HEK293 (cell line): ENCODE measurements around the gene MAD2L2.

Experiments used
- GLIS1 ChIP-seq: fragments of 450-650 bp; formaldehyde crosslinking; IDR thresholded peaks from 2 replicates; pipeline ENCODE4 v1.5.1; 2016; ENCODE audit warnings: missing biosample characterization, missing genetic modification characterization
- GLIS2 ChIP-seq: fragments of 450-650 bp; formaldehyde crosslinking; IDR thresholded peaks from 2 replicates; pipeline ENCODE4 v1.5.1; 2016; ENCODE audit warnings: missing biosample characterization, missing genetic modification characterization
- ZBTB8A ChIP-seq: fragments of 450-650 bp; formaldehyde crosslinking; IDR thresholded peaks from 2 replicates; pipeline ENCODE4 v1.5.1; 2016; ENCODE audit warnings: missing biosample characterization, missing genetic modification characterization
- ZEB2 ChIP-seq: fragments of 450-650 bp; formaldehyde crosslinking; IDR thresholded peaks from 2 replicates; pipeline ENCODE4 v1.5.1; 2016; ENCODE audit warnings: missing biosample characterization, missing genetic modification characterization
- ZIC2 ChIP-seq: fragments of 450-650 bp; formaldehyde crosslinking; IDR thresholded peaks from 2 replicates; pipeline ENCODE4 v1.5.1; 2016; ENCODE audit warnings: missing biosample characterization, missing genetic modification characterization
- ZNF10 ChIP-seq: fragments of 450-650 bp; formaldehyde crosslinking; IDR thresholded peaks from 2 replicates; pipeline ENCODE4 v1.5.1; 2017; ENCODE audit warnings: missing biosample characterization, missing genetic modification characterization
- ZNF266 ChIP-seq: fragments of 450-650 bp; formaldehyde crosslinking; IDR thresholded peaks from 2 replicates; pipeline ENCODE4 v1.5.1; 2016; ENCODE audit warnings: missing biosample characterization, missing genetic modification characterization, low read depth
- ZNF335 ChIP-seq: fragments of 450-650 bp; formaldehyde crosslinking; conservative IDR thresholded peaks from 2 replicates; pipeline ENCODE4 v1.5.1; 2016; ENCODE audit warnings: missing biosample characterization, missing genetic modification characterization
- ZNF391 ChIP-seq: fragments of 450-650 bp; formaldehyde crosslinking; IDR thresholded peaks from 2 replicates; pipeline ENCODE4 v1.5.1; 2016; ENCODE audit warnings: low read depth, missing biosample characterization, missing genetic modification characterization, borderline replicate concordance
- ZNF416 ChIP-seq: fragments of 450-650 bp; formaldehyde crosslinking; IDR thresholded peaks from 2 replicates; pipeline ENCODE4 v1.5.1; 2016; ENCODE audit warnings: missing biosample characterization, missing genetic modification characterization
- ZNF600 ChIP-seq: fragments of 450-650 bp; formaldehyde crosslinking; IDR thresholded peaks from 2 replicates; pipeline ENCODE4 v1.5.1; 2016; ENCODE audit warnings: missing biosample characterization, missing genetic modification characterization
- ZNF624 ChIP-seq: fragments of 450-650 bp; formaldehyde crosslinking; IDR thresholded peaks from 2 replicates; pipeline ENCODE4 v1.5.1; 2017; ENCODE audit warnings: missing biosample characterization, missing genetic modification characterization
- ZNF670 ChIP-seq: fragments of 450-650 bp; formaldehyde crosslinking; IDR thresholded peaks from 2 replicates; pipeline ENCODE4 v1.5.1; 2016; ENCODE audit warnings: missing biosample characterization, missing genetic modification characterization, low read depth
- TF ChIP-seq, protein P1 (sequence below): fragments of 450-650 bp; formaldehyde crosslinking; IDR thresholded peaks from 2 replicates; pipeline ENCODE4 v1.5.1; 2016; ENCODE audit warnings: missing biosample characterization, missing genetic modification characterization, borderline replicate concordance
- TF ChIP-seq, protein P2 (sequence below): fragments of 450-650 bp; formaldehyde crosslinking; IDR thresholded peaks from 2 replicates; pipeline ENCODE4 v1.5.1; 2016; ENCODE audit warnings: missing biosample characterization, missing genetic modification characterization
- TF ChIP-seq, protein P3 (sequence below): fragments of 450-650 bp; formaldehyde crosslinking; IDR thresholded peaks from 2 replicates; pipeline ENCODE4 v1.5.1; 2016; ENCODE audit warnings: missing biosample characterization, missing genetic modification characterization, borderline replicate concordance
- TF ChIP-seq, protein P4 (sequence below): fragments of 450-650 bp; formaldehyde crosslinking; IDR thresholded peaks from 2 replicates; pipeline ENCODE4 v1.5.1; 2016; ENCODE audit warnings: missing biosample characterization, missing genetic modification characterization
- TF ChIP-seq, protein P5 (sequence below): fragments of 450-650 bp; formaldehyde crosslinking; IDR thresholded peaks from 2 replicates; pipeline ENCODE4; 2016; ENCODE audit warnings: missing biosample characterization, missing genetic modification characterization

MAD2L2 gene

DNA sequence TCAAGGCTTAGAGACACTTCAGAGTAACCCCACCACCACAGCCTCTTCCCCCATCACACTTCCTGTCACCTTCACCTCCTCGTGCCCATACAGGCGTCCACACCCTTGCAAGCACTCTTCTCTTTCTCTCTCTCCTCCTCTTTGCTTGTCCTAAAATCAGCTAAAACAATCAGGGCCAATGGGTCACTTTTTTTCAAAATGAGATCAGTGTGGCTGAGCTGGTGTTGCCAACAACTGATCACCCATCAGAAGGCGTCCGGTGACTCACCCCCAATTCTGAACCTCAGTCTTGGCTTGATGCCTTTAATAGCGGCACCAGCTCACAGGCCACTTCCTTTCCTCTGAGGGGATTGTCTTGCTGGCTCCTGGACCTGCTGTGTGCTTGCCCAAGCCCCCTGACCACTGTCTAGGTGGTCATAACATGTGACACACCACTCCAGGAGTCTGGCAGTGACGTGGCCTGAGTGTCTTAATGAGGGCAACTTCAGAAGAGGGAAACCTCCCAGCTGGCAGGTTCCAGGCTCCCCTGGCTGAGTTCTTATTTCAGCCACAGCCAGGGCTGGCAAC, 12.2 kb upstream of the MAD2L2 start (continued):
- peak; percentile 22 for TF ChIP-seq ZNF335 (tag by site-specific recombination)
- 0 out of 2 replicates have a peak, but pooled peaks have one; percentile 30 for TF ChIP-seq ZBTB8A (tag by site-specific recombination)
- TF ChIP-seq, protein P1, sequence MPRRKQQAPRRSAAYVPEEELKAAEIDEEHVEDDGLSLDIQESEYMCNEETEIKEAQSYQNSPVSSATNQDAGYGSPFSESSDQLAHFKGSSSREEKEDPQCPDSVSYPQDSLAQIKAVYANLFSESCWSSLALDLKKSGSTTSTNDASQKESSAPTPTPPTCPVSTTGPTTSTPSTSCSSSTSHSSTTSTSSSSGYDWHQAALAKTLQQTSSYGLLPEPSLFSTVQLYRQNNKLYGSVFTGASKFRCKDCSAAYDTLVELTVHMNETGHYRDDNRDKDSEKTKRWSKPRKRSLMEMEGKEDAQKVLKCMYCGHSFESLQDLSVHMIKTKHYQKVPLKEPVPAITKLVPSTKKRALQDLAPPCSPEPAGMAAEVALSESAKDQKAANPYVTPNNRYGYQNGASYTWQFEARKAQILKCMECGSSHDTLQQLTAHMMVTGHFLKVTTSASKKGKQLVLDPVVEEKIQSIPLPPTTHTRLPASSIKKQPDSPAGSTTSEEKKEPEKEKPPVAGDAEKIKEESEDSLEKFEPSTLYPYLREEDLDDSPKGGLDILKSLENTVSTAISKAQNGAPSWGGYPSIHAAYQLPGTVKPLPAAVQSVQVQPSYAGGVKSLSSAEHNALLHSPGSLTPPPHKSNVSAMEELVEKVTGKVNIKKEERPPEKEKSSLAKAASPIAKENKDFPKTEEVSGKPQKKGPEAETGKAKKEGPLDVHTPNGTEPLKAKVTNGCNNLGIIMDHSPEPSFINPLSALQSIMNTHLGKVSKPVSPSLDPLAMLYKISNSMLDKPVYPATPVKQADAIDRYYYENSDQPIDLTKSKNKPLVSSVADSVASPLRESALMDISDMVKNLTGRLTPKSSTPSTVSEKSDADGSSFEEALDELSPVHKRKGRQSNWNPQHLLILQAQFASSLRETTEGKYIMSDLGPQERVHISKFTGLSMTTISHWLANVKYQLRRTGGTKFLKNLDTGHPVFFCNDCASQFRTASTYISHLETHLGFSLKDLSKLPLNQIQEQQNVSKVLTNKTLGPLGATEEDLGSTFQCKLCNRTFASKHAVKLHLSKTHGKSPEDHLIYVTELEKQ (tag by site-specific recombination) = no peak
- TF ChIP-seq, protein P2, sequence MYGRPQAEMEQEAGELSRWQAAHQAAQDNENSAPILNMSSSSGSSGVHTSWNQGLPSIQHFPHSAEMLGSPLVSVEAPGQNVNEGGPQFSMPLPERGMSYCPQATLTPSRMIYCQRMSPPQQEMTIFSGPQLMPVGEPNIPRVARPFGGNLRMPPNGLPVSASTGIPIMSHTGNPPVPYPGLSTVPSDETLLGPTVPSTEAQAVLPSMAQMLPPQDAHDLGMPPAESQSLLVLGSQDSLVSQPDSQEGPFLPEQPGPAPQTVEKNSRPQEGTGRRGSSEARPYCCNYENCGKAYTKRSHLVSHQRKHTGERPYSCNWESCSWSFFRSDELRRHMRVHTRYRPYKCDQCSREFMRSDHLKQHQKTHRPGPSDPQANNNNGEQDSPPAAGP = 0 out of 2 replicates have a peak, but pooled peaks have one; percentile 40
- TF ChIP-seq, protein P3, sequence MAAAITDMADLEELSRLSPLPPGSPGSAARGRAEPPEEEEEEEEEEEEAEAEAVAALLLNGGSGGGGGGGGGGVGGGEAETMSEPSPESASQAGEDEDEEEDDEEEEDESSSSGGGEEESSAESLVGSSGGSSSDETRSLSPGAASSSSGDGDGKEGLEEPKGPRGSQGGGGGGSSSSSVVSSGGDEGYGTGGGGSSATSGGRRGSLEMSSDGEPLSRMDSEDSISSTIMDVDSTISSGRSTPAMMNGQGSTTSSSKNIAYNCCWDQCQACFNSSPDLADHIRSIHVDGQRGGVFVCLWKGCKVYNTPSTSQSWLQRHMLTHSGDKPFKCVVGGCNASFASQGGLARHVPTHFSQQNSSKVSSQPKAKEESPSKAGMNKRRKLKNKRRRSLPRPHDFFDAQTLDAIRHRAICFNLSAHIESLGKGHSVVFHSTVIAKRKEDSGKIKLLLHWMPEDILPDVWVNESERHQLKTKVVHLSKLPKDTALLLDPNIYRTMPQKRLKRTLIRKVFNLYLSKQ (tag by site-specific recombination) = no peak
- TF ChIP-seq ZIC2 (tag by site-specific recombination) = peak; percentile 59
- TF ChIP-seq ZNF10 (tag by site-specific recombination) = peak; percentile 85; the same call in 1 of the 2 replicates
- TF ChIP-seq ZNF600 = peak; percentile 34; the same call in 1 of the 2 replicates
- peak; percentile 20; the same call in 1 of the 2 replicates for TF ChIP-seq GLIS2 (tag by site-specific recombination)
- peak; percentile 67 for TF ChIP-seq GLIS1 (tag by site-specific recombination)
- no peak for TF ChIP-seq ZNF624
- TF ChIP-seq ZNF266 (tag by site-specific recombination) = no peak
- TF ChIP-seq, protein P4, sequence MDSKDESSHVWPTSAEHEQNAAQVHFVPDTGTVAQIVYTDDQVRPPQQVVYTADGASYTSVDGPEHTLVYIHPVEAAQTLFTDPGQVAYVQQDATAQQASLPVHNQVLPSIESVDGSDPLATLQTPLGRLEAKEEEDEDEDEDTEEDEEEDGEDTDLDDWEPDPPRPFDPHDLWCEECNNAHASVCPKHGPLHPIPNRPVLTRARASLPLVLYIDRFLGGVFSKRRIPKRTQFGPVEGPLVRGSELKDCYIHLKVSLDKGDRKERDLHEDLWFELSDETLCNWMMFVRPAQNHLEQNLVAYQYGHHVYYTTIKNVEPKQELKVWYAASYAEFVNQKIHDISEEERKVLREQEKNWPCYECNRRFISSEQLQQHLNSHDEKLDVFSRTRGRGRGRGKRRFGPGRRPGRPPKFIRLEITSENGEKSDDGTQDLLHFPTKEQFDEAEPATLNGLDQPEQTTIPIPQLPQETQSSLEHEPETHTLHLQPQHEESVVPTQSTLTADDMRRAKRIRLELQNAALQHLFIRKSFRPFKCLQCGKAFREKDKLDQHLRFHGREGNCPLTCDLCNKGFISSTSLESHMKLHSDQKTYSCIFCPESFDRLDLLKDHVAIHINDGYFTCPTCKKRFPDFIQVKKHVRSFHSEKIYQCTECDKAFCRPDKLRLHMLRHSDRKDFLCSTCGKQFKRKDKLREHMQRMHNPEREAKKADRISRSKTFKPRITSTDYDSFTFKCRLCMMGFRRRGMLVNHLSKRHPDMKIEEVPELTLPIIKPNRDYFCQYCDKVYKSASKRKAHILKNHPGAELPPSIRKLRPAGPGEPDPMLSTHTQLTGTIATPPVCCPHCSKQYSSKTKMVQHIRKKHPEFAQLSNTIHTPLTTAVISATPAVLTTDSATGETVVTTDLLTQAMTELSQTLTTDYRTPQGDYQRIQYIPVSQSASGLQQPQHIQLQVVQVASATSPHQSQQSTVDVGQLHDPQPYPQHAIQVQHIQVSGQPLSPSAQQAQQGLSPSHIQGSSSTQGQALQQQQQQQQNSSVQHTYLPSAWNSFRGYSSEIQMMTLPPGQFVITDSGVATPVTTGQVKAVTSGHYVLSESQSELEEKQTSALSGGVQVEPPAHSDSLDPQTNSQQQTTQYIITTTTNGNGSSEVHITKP = peak; percentile 78
- TF ChIP-seq ZNF391 (tag by site-specific recombination) = no peak
- TF ChIP-seq, protein P5, sequence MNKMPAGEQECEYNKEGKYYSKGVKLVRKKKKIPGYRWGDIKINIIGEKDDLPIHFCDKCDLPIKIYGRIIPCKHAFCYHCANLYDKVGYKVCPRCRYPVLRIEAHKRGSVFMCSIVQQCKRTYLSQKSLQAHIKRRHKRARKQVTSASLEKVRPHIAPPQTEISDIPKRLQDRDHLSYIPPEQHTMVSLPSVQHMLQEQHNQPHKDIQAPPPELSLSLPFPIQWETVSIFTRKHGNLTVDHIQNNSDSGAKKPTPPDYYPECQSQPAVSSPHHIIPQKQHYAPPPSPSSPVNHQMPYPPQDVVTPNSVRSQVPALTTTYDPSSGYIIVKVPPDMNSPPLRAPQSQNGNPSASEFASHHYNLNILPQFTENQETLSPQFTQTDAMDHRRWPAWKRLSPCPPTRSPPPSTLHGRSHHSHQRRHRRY (tag by site-specific recombination) = no peak
- no peak for TF ChIP-seq ZNF670
- TF ChIP-seq ZEB2 (tag by site-specific recombination) = 0 out of 2 replicates have a peak, but pooled peaks have one; percentile 47
- TF ChIP-seq ZNF416 = no peak
